Dermis microvascular lymphatic vessel endothelial cell (primary cell): ENCODE results near the gene GPR141. TPM values are rescaled to one million over a fixed set of nuclear protein-coding genes. Genes with fewer than 3 reads are reported as not detected.

Experiments
- DNase-seq, 2 donors: peaks; one replicate each; pipeline versions ENCODE4 v3.0.0 to v3.0.0-alpha.2; 2010; ENCODE audit warnings: low read depth in 2 of 2
- total RNA-seq: library from RNA; depleted of rRNA; stranded (reverse); fragments of >200 nt; gene quantifications from 2 replicates; pipeline ENCODE4 v1.2.1, GENCODE V29; 2014

The GPR141 gene
- total RNA-seq, 1 donor from 2014 or later, result 0.13 TPM

GRCh38 chr7:37782166-37782565 lies 98.6 kb downstream of the GPR141 start:
- no peak for DNase-seq

DNA sequence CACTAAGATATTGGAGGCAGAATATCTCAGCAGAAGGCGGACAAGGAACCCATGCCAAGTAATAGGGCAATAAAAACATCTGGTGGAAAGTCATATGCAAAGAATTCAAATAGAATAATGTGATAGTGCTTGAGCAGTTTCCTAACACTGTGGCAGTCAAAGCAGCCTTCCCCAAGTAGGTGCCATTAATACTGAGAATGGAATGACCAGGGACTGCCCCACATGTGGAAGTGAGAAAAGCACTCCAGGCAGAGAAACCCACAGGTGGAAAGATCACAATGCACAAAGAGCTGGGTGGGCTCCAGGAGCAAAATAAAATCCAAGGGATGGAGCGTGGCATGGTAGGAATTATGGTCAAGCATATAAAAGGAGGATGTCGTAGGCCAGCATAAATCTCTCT lies 100.4 kb downstream of the GPR141 start:
- DNase-seq, result no peak

GRCh38 chr7:37786741-37787569 lies 103.4 kb downstream of the GPR141 start:
- no peak for DNase-seq

Other genes with a start within 250 kb of the GPR141 start
- 30.3 and 46.7 TPM in 2 replicates for gene ELMO1, start 234.9 kb upstream of the GPR141 start, total RNA-seq
- not detected in 2 replicates for gene NME8, start 164.8 kb downstream of the GPR141 start, total RNA-seq
- not detected in 2 replicates for gene SFRP4, start 233.1 kb downstream of the GPR141 start, total RNA-seq
- 1.6 and 3.7 TPM in 2 replicates for gene EPDR1, start 236.9 kb downstream of the GPR141 start, total RNA-seq